Measurements from ENCODE around the gene ZFPL1. TPM values are rescaled to one million over a fixed set of nuclear protein-coding genes. Genes with fewer than 3 reads are reported as not detected.
A peak's percentile ranks its signal among the peaks of the same experiment; 100 is the strongest.

ZFPL1 gene
- total RNA-seq, 3 donors from 2014 or later (not counting 1 experiment from before 2014, with no cell fraction given): 49.8 to 60.2 (median 50.8) TPM

- ATAC-seq (no peak), DNase-seq (no peak)
- peaks cover 28% of the 10 kb centered on the region for H3K36me3 ChIP-seq (ENCODE audit: control insufficient read depth, insufficient read depth, low read length)
- Mint-ChIP-seq H3K27ac (no peak overlapping the region), H3K4me3 (no peak overlapping the region), H3K4me1 (peaks cover 6% of the 10 kb centered on the region in 2 donors), H3K9me3 (no peaks in the 10 kb centered on the region), H3K27me3 (ENCODE audit: low read depth in 2 of 2) (no peaks in the 10 kb centered on the region), H3K36me3 (no peaks in the 10 kb centered on the region)
- no peak overlapping the region for H3K4me3 ChIP-seq (ENCODE audit: low read length)
- no peaks in the 10 kb centered on the region for H3K9me3 ChIP-seq (ENCODE audit: control insufficient read depth, insufficient read depth, low read length)
- peaks cover 11% of the 10 kb centered on the region for H3K4me1 ChIP-seq (ENCODE audit: control insufficient read depth, insufficient read depth, low read length)
- H3K27ac ChIP-seq (ENCODE audit: low read length): no peak overlapping the region
- intact Hi-C loops (cut with micrococcal nuclease): no loop called here
- H3K27me3 ChIP-seq (ENCODE audit: control insufficient read depth, insufficient read depth, low read length): no peaks in the 10 kb centered on the region
- 94% methylated on average over 6 of the region's 6 CpGs for WGBS (ENCODE audit: insufficient coverage)
- TF ChIP-seq CTCF (IDR thresholded peaks at IDR 0.05): no peak
Observed at GRCh38 chr11:65036931-65037330, 47.1 kb upstream of the ZFPL1 start.

GRCh38 chr11:65040520-65040846, 43.5 kb upstream of the ZFPL1 start:
- H3K27me3 Mint-ChIP-seq (ENCODE audit: low read depth in 2 of 2): no peaks in the 10 kb centered on the region
- intact Hi-C loops (cut with micrococcal nuclease): no loop called here
- peak overlapping the region; percentile 80 for H3K27ac ChIP-seq (ENCODE audit: low read length)
- no peaks in the 10 kb centered on the region for H3K9me3 ChIP-seq (ENCODE audit: control insufficient read depth, insufficient read depth, low read length)
- DNase-seq (no peak), ATAC-seq (no peak)
- H3K27ac Mint-ChIP-seq: peak overlapping the region; percentile 82 to 86
- whole genome bisulfite sequencing (ENCODE audit: insufficient coverage): 30% methylated on average over 7 of the region's 7 CpGs
- H3K36me3 ChIP-seq (ENCODE audit: control insufficient read depth, insufficient read depth, low read length): peaks cover 16% of the 10 kb centered on the region
- no peaks in the 10 kb centered on the region for H3K27me3 ChIP-seq (ENCODE audit: control insufficient read depth, insufficient read depth, low read length)
- no peaks in the 10 kb centered on the region for H3K36me3 Mint-ChIP-seq
- H3K4me1 ChIP-seq (ENCODE audit: control insufficient read depth, insufficient read depth, low read length): peaks cover 16% of the 10 kb centered on the region
- TF ChIP-seq CTCF (IDR thresholded peaks at IDR 0.05): no peak
- peaks cover 6 to 19% of the 10 kb centered on the region in 2 donors for H3K4me1 Mint-ChIP-seq
- H3K4me3 ChIP-seq (ENCODE audit: low read length): peak overlapping the region; percentile 61
- H3K4me3 Mint-ChIP-seq: peak overlapping the region; percentile 90
- no peaks in the 10 kb centered on the region for H3K9me3 Mint-ChIP-seq

GRCh38 chr11:65040847-65041622, 43.0 kb upstream of the ZFPL1 start, which contains the start of gene SAC3D1:
Gene SAC3D1 (plus strand): TSS chr11:65041210. CDS start chr11:65041293, 83 bp downstream.
- Mint-ChIP-seq H3K36me3 (no peaks in the 10 kb centered on the region), H3K4me3 (peak within 1 kb of the TSS; percentile 90), H3K9me3 (no peaks in the 10 kb centered on the region), H3K27ac (peak within 1 kb of the TSS; percentile 82 to 86), H3K4me1 (peaks cover 6 to 19% of the 10 kb centered on the region in 2 donors), H3K27me3 (ENCODE audit: low read depth in 2 of 2) (no peaks in the 10 kb centered on the region)
- WGBS (ENCODE audit: insufficient coverage): under 1% methylated on average over 91 of the region's 91 CpGs
- H3K4me1 ChIP-seq (ENCODE audit: control insufficient read depth, insufficient read depth, low read length): peaks cover 19% of the 10 kb centered on the region
- intact Hi-C loops (cut with micrococcal nuclease): loop anchor here (1.0 kb wide), 1 partner anchor 14 kb away; the partner anchor contains the start of gene SNX15
- no peak for TF ChIP-seq CTCF (IDR thresholded peaks at IDR 0.05)
- DNase-seq: peak; percentile 81 to 92
- H3K36me3 ChIP-seq (ENCODE audit: control insufficient read depth, insufficient read depth, low read length): peaks cover 11% of the 10 kb centered on the region
- H3K9me3 ChIP-seq (ENCODE audit: control insufficient read depth, insufficient read depth, low read length): no peaks in the 10 kb centered on the region
- H3K4me3 ChIP-seq (ENCODE audit: low read length): peak within 1 kb of the TSS; percentile 61
- no peaks in the 10 kb centered on the region for H3K27me3 ChIP-seq (ENCODE audit: control insufficient read depth, insufficient read depth, low read length)
- peak within 1 kb of the TSS; percentile 80 for H3K27ac ChIP-seq (ENCODE audit: low read length)
- peak; percentile 95 to 98 (median 95) for ATAC-seq
